Measurements from ENCODE around the gene LINC00632. TPM values are rescaled to one million over a fixed set of nuclear protein-coding genes. Genes with fewer than 3 reads are reported as not detected.
A peak's percentile ranks its signal among the peaks of the same experiment; 100 is the strongest.
"Not testable (repeated sequence)": the region's sequence is repeated elsewhere in the genome, so short reads cannot be mapped to it uniquely, and the experiment has no call there.

The LINC00632 gene
- 108 TPM for polyA plus RNA-seq (2013, experiment 1 of 4)
- polyA plus RNA-seq (2013, experiment 2 of 4): 82.8 TPM
- 72.8 TPM for polyA plus RNA-seq (2013, experiment 3 of 4)
- 103 TPM for polyA plus RNA-seq (2013, experiment 4 of 4)

DNA sequence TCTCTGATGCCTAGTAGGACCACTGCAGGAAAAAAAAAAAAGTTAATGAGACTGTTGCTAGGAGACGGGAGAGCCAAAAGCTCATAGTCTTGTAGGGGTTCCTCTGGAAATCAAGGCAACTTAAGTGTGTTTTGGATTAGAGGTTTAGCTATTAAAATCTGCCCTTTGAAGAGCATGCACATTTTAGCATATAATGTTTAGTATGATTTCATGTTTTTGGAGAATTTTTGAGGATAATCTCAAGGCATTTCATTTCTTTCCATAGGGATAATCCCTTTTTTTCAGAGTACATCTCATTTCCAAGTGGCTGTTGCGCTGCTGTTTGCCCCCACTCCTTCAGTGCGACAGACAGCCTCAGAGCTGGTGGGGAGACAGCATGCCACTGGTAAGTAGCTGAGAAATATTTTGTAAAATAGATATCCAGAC, at the start of gene LINC00632:
Gene LINC00632, plus strand, starts transcription at position 339 of the 426 bp plus-strand sequence.
- H3K36me3 ChIP-seq (ENCODE audit: control insufficient read depth, insufficient read depth, low read length): no peaks in the 10 kb centered on the region
- peak within 1 kb of the TSS; percentile 24 for H3K4me3 ChIP-seq (ENCODE audit: insufficient read depth, low read depth, low read length)

GRCh38 chrX:140661643-140662042, 47.9 kb upstream of the LINC00632 start:
- 56 to 58% methylated on average over 2 of the region's 4 CpGs for WGBS, 2 experiments
- Histone ChIP-seq H3K4me1 (ENCODE audit: control insufficient read depth, insufficient read depth, low read length) (no peaks in the 10 kb centered on the region), H3K4me3 (ENCODE audit: insufficient read depth, low read depth, low read length) (no peak overlapping the region), H3K36me3 (ENCODE audit: control insufficient read depth, insufficient read depth, low read length) (no peaks in the 10 kb centered on the region), H3K27ac (ENCODE audit: insufficient read depth, low read depth, low read length, poor library complexity, severe bottlenecking) (no peak overlapping the region), H3K9me3 (ENCODE audit: control insufficient read depth, low read length) (no peaks in the 10 kb centered on the region), H3K27me3 (ENCODE audit: control insufficient read depth, insufficient read depth, low read length, poor library complexity, severe bottlenecking) (no peaks in the 10 kb centered on the region)

More for the DNA sequence above, at the start of gene LINC00632:
- Histone ChIP-seq H3K4me1 (ENCODE audit: control insufficient read depth, insufficient read depth, low read length) (peaks cover 4% of the 10 kb centered on the region), H3K27ac (ENCODE audit: insufficient read depth, low read depth, low read length, poor library complexity, severe bottlenecking) (no peak within 1 kb of the TSS), H3K9me3 (ENCODE audit: control insufficient read depth, low read length) (no peaks in the 10 kb centered on the region), H3K27me3 (ENCODE audit: control insufficient read depth, insufficient read depth, low read length, poor library complexity, severe bottlenecking) (no peaks in the 10 kb centered on the region)
- 13 to 23% methylated on average over 3 of the region's 3 CpGs for WGBS, 2 experiments

- Histone ChIP-seq H3K27ac (ENCODE audit: insufficient read depth, low read depth, low read length, poor library complexity, severe bottlenecking) (no peak overlapping the region), H3K9me3 (ENCODE audit: control insufficient read depth, low read length) (no peaks in the 10 kb centered on the region), H3K4me3 (ENCODE audit: insufficient read depth, low read depth, low read length) (no peak overlapping the region), H3K36me3 (ENCODE audit: control insufficient read depth, insufficient read depth, low read length) (no peaks in the 10 kb centered on the region), H3K27me3 (ENCODE audit: control insufficient read depth, insufficient read depth, low read length, poor library complexity, severe bottlenecking) (no peaks in the 10 kb centered on the region), H3K4me1 (ENCODE audit: control insufficient read depth, insufficient read depth, low read length) (no peaks in the 10 kb centered on the region)
- 50 to 55% methylated on average over 2 to 3 of the region's 3 CpGs for WGBS, 2 experiments
Observed at GRCh38 chrX:140664939-140665338, 44.6 kb upstream of the LINC00632 start.

- H3K27ac ChIP-seq (ENCODE audit: insufficient read depth, low read depth, low read length, poor library complexity, severe bottlenecking): no peak overlapping the region
- no peaks in the 10 kb centered on the region for H3K27me3 ChIP-seq (ENCODE audit: control insufficient read depth, insufficient read depth, low read length, poor library complexity, severe bottlenecking)
- H3K4me1 ChIP-seq (ENCODE audit: control insufficient read depth, insufficient read depth, low read length): no peaks in the 10 kb centered on the region
- no peaks in the 10 kb centered on the region for H3K36me3 ChIP-seq (ENCODE audit: control insufficient read depth, insufficient read depth, low read length)
- no peak overlapping the region for H3K4me3 ChIP-seq (ENCODE audit: insufficient read depth, low read depth, low read length)
- no peaks in the 10 kb centered on the region for H3K9me3 ChIP-seq (ENCODE audit: control insufficient read depth, low read length)
- 85 to 88% methylated on average over 10 of the region's 10 CpGs for WGBS, 2 experiments
Observed at GRCh38 chrX:140672840-140673731, 36.5 kb upstream of the LINC00632 start.

GRCh38 chrX:140687706-140688105, 21.9 kb upstream of the LINC00632 start:
- 93 to 95% methylated on average over 5 of the region's 5 CpGs for WGBS, 2 experiments

GRCh38 chrX:140691596-140691995, 18.0 kb upstream of the LINC00632 start:
- not testable (repeated sequence) for H3K4me1 ChIP-seq (ENCODE audit: control insufficient read depth, insufficient read depth, low read length); H3K36me3 ChIP-seq (ENCODE audit: control insufficient read depth, insufficient read depth, low read length); H3K9me3 ChIP-seq (ENCODE audit: control insufficient read depth, low read length); H3K27me3 ChIP-seq (ENCODE audit: control insufficient read depth, insufficient read depth, low read length, poor library complexity, severe bottlenecking); H3K27ac ChIP-seq (ENCODE audit: insufficient read depth, low read depth, low read length, poor library complexity, severe bottlenecking); H3K4me3 ChIP-seq (ENCODE audit: insufficient read depth, low read depth, low read length)
- 97 to 99% methylated on average over 4 of the region's 4 CpGs for WGBS, 2 experiments

More at GRCh38 chrX:140687706-140688105, 21.9 kb upstream of the LINC00632 start:
- Histone ChIP-seq H3K9me3 (ENCODE audit: control insufficient read depth, low read length) (no peaks in the 10 kb centered on the region), H3K27me3 (ENCODE audit: control insufficient read depth, insufficient read depth, low read length, poor library complexity, severe bottlenecking) (no peaks in the 10 kb centered on the region), H3K27ac (ENCODE audit: insufficient read depth, low read depth, low read length, poor library complexity, severe bottlenecking) (no peak overlapping the region), H3K4me3 (ENCODE audit: insufficient read depth, low read depth, low read length) (no peak overlapping the region), H3K4me1 (ENCODE audit: control insufficient read depth, insufficient read depth, low read length) (no peaks in the 10 kb centered on the region), H3K36me3 (ENCODE audit: control insufficient read depth, insufficient read depth, low read length) (no peaks in the 10 kb centered on the region)

DNA sequence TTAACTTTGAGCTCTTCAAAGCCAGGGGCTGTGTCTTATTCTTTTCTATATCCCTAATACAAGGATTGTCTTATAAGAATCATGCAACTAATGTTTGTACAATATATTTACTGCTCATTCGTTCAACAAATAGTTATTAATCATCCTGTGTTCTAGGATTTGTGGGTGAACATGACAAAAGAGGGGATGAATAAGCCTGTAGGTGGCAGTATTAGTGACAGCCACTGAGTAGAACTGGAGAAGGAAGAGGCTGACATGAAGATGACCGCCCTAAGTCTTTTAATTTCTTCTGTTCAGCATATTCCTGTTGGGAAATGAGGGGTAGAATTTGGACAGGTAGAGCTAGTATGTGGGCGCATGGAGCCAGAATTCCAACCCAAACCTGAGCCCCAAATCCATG, 11.9 kb upstream of the LINC00632 start:
- WGBS, 2 experiments: 92 to 100% methylated on average over 2 of the region's 3 CpGs
- H3K4me3 ChIP-seq (ENCODE audit: insufficient read depth, low read depth, low read length): no peak overlapping the region
- no peaks in the 10 kb centered on the region for H3K4me1 ChIP-seq (ENCODE audit: control insufficient read depth, insufficient read depth, low read length)
- H3K27me3 ChIP-seq (ENCODE audit: control insufficient read depth, insufficient read depth, low read length, poor library complexity, severe bottlenecking): no peaks in the 10 kb centered on the region
- no peaks in the 10 kb centered on the region for H3K36me3 ChIP-seq (ENCODE audit: control insufficient read depth, insufficient read depth, low read length)
- H3K27ac ChIP-seq (ENCODE audit: insufficient read depth, low read depth, low read length, poor library complexity, severe bottlenecking): no peak overlapping the region
- no peaks in the 10 kb centered on the region for H3K9me3 ChIP-seq (ENCODE audit: control insufficient read depth, low read length)

GRCh38 chrX:140701480-140701879, 8.1 kb upstream of the LINC00632 start:
- WGBS, 2 experiments: 70 to 85% methylated on average over 5 to 8 of the region's 9 CpGs
- Histone ChIP-seq H3K36me3 (ENCODE audit: control insufficient read depth, insufficient read depth, low read length) (no peaks in the 10 kb centered on the region), H3K4me1 (ENCODE audit: control insufficient read depth, insufficient read depth, low read length) (no peaks in the 10 kb centered on the region), H3K9me3 (ENCODE audit: control insufficient read depth, low read length) (no peaks in the 10 kb centered on the region), H3K27ac (ENCODE audit: insufficient read depth, low read depth, low read length, poor library complexity, severe bottlenecking) (no peak overlapping the region), H3K27me3 (ENCODE audit: control insufficient read depth, insufficient read depth, low read length, poor library complexity, severe bottlenecking) (no peaks in the 10 kb centered on the region), H3K4me3 (ENCODE audit: insufficient read depth, low read depth, low read length) (no peak overlapping the region)

DNA sequence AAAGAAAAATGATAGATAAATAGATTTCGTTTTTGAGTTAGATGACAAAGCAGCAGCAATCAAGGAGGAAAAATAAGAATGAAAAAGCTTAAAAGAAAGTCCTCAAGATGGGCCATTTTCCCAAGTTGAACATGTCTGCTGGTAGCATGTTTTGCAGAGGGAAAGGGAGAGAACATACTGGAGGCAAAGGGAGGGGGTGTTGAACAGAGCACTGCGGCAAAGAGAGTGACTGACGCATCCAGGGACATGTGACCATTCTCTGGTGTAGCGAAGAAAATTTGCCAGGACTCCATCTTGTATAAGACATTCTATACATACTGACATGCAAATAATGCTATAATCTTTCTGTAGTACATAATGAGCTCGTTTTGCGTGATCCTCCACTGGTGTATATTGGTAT, 1.2 kb downstream of the LINC00632 start:
- H3K9me3 ChIP-seq (ENCODE audit: control insufficient read depth, low read length): no peaks in the 10 kb centered on the region
- H3K27ac ChIP-seq (ENCODE audit: insufficient read depth, low read depth, low read length, poor library complexity, severe bottlenecking): no peak overlapping the region
- H3K36me3 ChIP-seq (ENCODE audit: control insufficient read depth, insufficient read depth, low read length): no peaks in the 10 kb centered on the region
- no peaks in the 10 kb centered on the region for H3K27me3 ChIP-seq (ENCODE audit: control insufficient read depth, insufficient read depth, low read length, poor library complexity, severe bottlenecking)
- H3K4me3 ChIP-seq (ENCODE audit: insufficient read depth, low read depth, low read length): no peak overlapping the region
- 91 to 93% methylated on average over 3 of the region's 6 CpGs for WGBS, 2 experiments
- peaks cover 4% of the 10 kb centered on the region for H3K4me1 ChIP-seq (ENCODE audit: control insufficient read depth, insufficient read depth, low read length)

- 93 to 100% methylated on average over 3 of the region's 4 CpGs for WGBS, 2 experiments
- Histone ChIP-seq H3K4me3 (ENCODE audit: insufficient read depth, low read depth, low read length) (no peak overlapping the region), H3K27ac (ENCODE audit: insufficient read depth, low read depth, low read length, poor library complexity, severe bottlenecking) (no peak overlapping the region), H3K4me1 (ENCODE audit: control insufficient read depth, insufficient read depth, low read length) (peaks cover 4% of the 10 kb centered on the region), H3K36me3 (ENCODE audit: control insufficient read depth, insufficient read depth, low read length) (no peaks in the 10 kb centered on the region), H3K27me3 (ENCODE audit: control insufficient read depth, insufficient read depth, low read length, poor library complexity, severe bottlenecking) (no peaks in the 10 kb centered on the region), H3K9me3 (ENCODE audit: control insufficient read depth, low read length) (no peaks in the 10 kb centered on the region)
Observed at GRCh38 chrX:140711894-140712293, 2.3 kb downstream of the LINC00632 start.

Measured in ectodermal cell (in vitro differentiated cells).